ENCODE data around the gene SUSD4.

The SUSD4 gene

GRCh38 chr1:223358826-223359225, 5.2 kb downstream of the SUSD4 start:
- DNase-seq, result peak in 1 of 5 experiments; percentile 25

- no peak for DNase-seq
Observed at GRCh38 chr1:223355699-223356098, 8.3 kb downstream of the SUSD4 start.

GRCh38 chr1:223353939-223354338, 10.0 kb downstream of the SUSD4 start:
- DNase-seq, result no peak

GRCh38 chr1:223352944-223353343, 11.0 kb downstream of the SUSD4 start:
- no peak for DNase-seq

- no peak for DNase-seq
Observed at GRCh38 chr1:223350361-223350908, 13.5 kb downstream of the SUSD4 start.

GRCh38 chr1:223349241-223349640, 14.7 kb downstream of the SUSD4 start:
- no peak for DNase-seq

GRCh38 chr1:223348439-223348838, 15.5 kb downstream of the SUSD4 start:
- no peak for DNase-seq

- DNase-seq, result no peak
Observed at GRCh38 chr1:223347583-223347982, 16.4 kb downstream of the SUSD4 start.

GRCh38 chr1:223346311-223346710, 17.7 kb downstream of the SUSD4 start:
- DNase-seq, result no peak

- no peak for DNase-seq
Observed at GRCh38 chr1:223345720-223346119, 18.3 kb downstream of the SUSD4 start.

- no peak for DNase-seq
Observed at GRCh38 chr1:223344491-223344890, 19.5 kb downstream of the SUSD4 start.

GRCh38 chr1:223343692-223344091, 20.3 kb downstream of the SUSD4 start:
- DNase-seq, result no peak

GRCh38 chr1:223341121-223341520, 22.9 kb downstream of the SUSD4 start:
- DNase-seq, result no peak

- DNase-seq, result no peak
Observed at GRCh38 chr1:223340637-223341036, 23.3 kb downstream of the SUSD4 start.

GRCh38 chr1:223339861-223340260, 24.1 kb downstream of the SUSD4 start:
- DNase-seq, result no peak

- DNase-seq, result no peak
Observed at GRCh38 chr1:223338811-223339746, 24.9 kb downstream of the SUSD4 start.

GRCh38 chr1:223337174-223337869, 26.7 kb downstream of the SUSD4 start:
- no peak for DNase-seq

- no peak for DNase-seq
Observed at GRCh38 chr1:223334156-223334555, 29.8 kb downstream of the SUSD4 start.

- DNase-seq, result no peak
Observed at GRCh38 chr1:223332997-223333396, 31.0 kb downstream of the SUSD4 start.

- DNase-seq, result no peak
Observed at GRCh38 chr1:223331929-223332328, 32.0 kb downstream of the SUSD4 start.

GRCh38 chr1:223331301-223331700, 32.7 kb downstream of the SUSD4 start:
- peak in 1 of 5 experiments; percentile 29 for DNase-seq

- DNase-seq, result no peak
Observed at GRCh38 chr1:223330466-223330865, 33.5 kb downstream of the SUSD4 start.

GRCh38 chr1:223329664-223330415, 34.1 kb downstream of the SUSD4 start:
- DNase-seq, result no peak

Data from T-helper 2 cell (primary cell).